Body of pancreas (tissue), 4 donors: ENCODE measurements around the gene ACSF3. TPM values are rescaled to one million over a fixed set of nuclear protein-coding genes. Genes with fewer than 3 reads are reported as not detected.

Experiments used
- ATAC-seq: fragments of 150-250 bp; one replicate; pipeline ENCODE4 v1.9.1; 2016
- DNase-seq, 4 donors: peaks; one replicate each; pipeline ENCODE4 v3.0.0-alpha.2; 2019
- H3K27ac ChIP-seq, 4 donors: fragments of 200-600 bp; sonication (generic); 1 replicate in 3 of 4; 2 replicates in 1 of 4; pipeline versions ENCODE4 v1.5.1 to v1.6.1; 2016 to 2019; ENCODE audit warnings: mild to moderate bottlenecking in 1 of 4, mixed read lengths in 1 of 4, moderate library complexity in 1 of 4
- H3K27me3 ChIP-seq, 2 donors: fragments of 200-600 bp; sonication (generic); one replicate each; pipeline ENCODE4 v1.6.0; 2016; ENCODE audit warnings: mild to moderate bottlenecking in 1 of 2
- H3K36me3 ChIP-seq, 2 donors: fragments of 200-600 bp; sonication (generic); replicated peaks in 1 of 2; 2 replicates each; pipeline ENCODE4 v1.5.1; 2016; ENCODE audit warnings: low read depth in 2 of 2; ENCODE audit not compliant: insufficient read depth in 1 of 2
- H3K4me1 ChIP-seq: fragments of 200-600 bp; sonication (generic); one replicate; pipeline ENCODE4 v1.6.0; 2016
- H3K4me3 ChIP-seq, 2 donors: fragments of 200-600 bp; sonication (generic); 1 replicate in 1 of 2; 2 replicates in 1 of 2; pipeline ENCODE4 v1.5.1; 2016 to 2019
- H3K9me3 ChIP-seq, 3 donors: fragments of 200-600 bp; sonication (generic); 1 replicate in 2 of 3; 2 replicates in 1 of 3; pipeline ENCODE4 v1.5.1; 2016
- POLR2A ChIP-seq, 3 donors: fragments of 450-650 bp; IDR thresholded peaks; one replicate each; pipeline ENCODE4 v1.6.1; 2016; ENCODE audit warnings: antibody characterized with exemption in 3 of 3, mild to moderate bottlenecking in 2 of 3
- WGBS, 2 donors: methylation state at CpG; one replicate each; pipeline ENCODE4 v1.1.5; 2017; 5-methylcytosine and 5-hydroxymethylcytosine counted together
- intact Hi-C: fragments of 100-400 bp; cut with DNase I; formaldehyde crosslinking; loops from one replicate; pipeline ENCODE4 v1.15.1; 2023
- total RNA-seq, 2 donors: library from RNA; depleted of rRNA; stranded (reverse); fragments of >200 nt; gene quantifications; one replicate each; pipeline ENCODE4 v1.1.0, GENCODE V29; 2016
- TF ChIP-seq, protein P1 (sequence below), 7 experiments: fragments of 450-650 bp in 4 of 7; fragments of 200-600 bp in 3 of 7; sonication (generic) in 3 of 7; IDR thresholded peaks; one replicate each; pipeline ENCODE4 v1.5.1; 2016 to 2019; ENCODE audit warnings: antibody characterized with exemption in 7 of 7

ACSF3 gene
- total RNA-seq, 2 donors from 2014 or later, result 22.1 to 48.8 TPM

DNA sequence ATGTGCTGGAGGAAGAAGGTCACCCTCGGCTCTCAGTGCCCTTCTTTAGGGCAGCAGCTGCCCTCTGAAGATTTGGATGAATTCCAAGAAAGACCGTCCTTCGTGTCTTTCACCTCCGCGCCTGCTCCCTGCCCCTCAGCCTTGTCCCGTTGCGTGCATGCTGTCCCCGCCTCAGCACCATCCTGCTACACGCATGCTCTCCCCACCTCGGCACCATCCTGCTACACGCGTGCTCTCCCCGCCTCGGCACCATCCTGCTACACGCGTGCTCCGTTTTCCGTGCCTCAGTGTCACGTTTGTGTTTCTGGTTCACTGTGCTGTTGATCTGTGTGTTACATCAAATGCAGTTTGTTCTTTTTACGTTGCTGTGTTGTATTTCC, 13.5 kb downstream of the ACSF3 start:
- TF ChIP-seq, protein P1, sequence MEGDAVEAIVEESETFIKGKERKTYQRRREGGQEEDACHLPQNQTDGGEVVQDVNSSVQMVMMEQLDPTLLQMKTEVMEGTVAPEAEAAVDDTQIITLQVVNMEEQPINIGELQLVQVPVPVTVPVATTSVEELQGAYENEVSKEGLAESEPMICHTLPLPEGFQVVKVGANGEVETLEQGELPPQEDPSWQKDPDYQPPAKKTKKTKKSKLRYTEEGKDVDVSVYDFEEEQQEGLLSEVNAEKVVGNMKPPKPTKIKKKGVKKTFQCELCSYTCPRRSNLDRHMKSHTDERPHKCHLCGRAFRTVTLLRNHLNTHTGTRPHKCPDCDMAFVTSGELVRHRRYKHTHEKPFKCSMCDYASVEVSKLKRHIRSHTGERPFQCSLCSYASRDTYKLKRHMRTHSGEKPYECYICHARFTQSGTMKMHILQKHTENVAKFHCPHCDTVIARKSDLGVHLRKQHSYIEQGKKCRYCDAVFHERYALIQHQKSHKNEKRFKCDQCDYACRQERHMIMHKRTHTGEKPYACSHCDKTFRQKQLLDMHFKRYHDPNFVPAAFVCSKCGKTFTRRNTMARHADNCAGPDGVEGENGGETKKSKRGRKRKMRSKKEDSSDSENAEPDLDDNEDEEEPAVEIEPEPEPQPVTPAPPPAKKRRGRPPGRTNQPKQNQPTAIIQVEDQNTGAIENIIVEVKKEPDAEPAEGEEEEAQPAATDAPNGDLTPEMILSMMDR (IDR thresholded peaks at IDR 0.05), result no peak
- no peak for TF ChIP-seq POLR2A (IDR thresholded peaks at IDR 0.05)
- intact Hi-C loops, result no loop called here
- WGBS, 2 donors, result 94% methylated on average over 20 of the region's 20 CpGs
- no peak overlapping the region for H3K4me3 ChIP-seq
- H3K9me3 ChIP-seq, result no peaks in the 10 kb centered on the region
- peaks cover 4 to 15% of the 10 kb centered on the region in 2 donors for H3K36me3 ChIP-seq
- H3K4me1 ChIP-seq, result no peaks in the 10 kb centered on the region
- H3K27ac ChIP-seq, result no peak overlapping the region
- H3K27me3 ChIP-seq, result no peaks in the 10 kb centered on the region
- ATAC-seq (no peak), DNase-seq (no peak)

DNA sequence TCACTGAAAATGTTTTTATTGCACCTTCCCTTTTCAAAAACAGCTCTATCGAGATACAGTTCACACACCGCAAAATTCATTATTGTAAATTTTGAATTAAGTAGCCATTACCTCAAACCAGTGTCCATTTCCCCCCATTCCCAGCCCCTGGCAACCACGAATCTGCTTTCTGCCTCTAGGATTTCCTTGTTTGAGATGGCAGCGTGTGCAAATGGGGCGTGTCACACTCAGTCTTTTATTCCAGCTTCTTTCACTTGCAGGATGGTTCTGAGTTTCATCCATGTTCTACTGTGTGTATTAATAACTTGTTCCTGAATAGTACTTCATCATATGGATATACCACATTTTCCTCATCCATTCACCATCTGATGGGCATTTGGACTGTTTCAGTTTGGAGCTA, 14.8 kb downstream of the ACSF3 start:
- intact Hi-C loops, result no loop called here
- no peak overlapping the region for H3K27ac ChIP-seq
- no peaks in the 10 kb centered on the region for H3K27me3 ChIP-seq
- H3K4me3 ChIP-seq, result no peak overlapping the region
- no peaks in the 10 kb centered on the region for H3K9me3 ChIP-seq
- 85 to 92% methylated on average over 5 of the region's 5 CpGs for WGBS, 2 donors
- no peaks in the 10 kb centered on the region for H3K4me1 ChIP-seq
- H3K36me3 ChIP-seq, result peaks cover 0 to 12% of the 10 kb centered on the region in 2 donors
- DNase-seq (no peak), ATAC-seq (no peak)
- TF ChIP-seq, protein P1 (IDR thresholded peaks at IDR 0.05), result no peak
- no peak for TF ChIP-seq POLR2A (IDR thresholded peaks at IDR 0.05)

DNA sequence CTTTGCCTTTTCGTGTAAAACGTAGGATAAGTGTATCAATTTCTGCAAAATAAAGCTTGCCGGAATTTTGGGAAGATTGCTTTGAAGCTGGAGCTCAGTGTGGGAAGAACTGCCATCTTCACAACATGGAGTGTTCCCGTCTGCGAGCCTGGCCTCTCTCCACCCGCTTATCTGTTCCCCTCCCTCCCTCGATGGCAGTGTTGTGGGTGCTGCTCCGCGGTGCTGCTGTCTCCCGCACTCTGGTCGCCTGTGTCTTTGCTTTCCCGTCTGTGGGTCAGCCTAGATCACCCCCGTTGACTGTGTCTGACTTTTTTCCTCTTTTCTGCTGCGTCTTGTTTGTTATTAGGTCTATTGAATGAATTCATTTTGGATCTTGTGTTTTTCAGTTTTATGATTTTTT, 17.0 kb downstream of the ACSF3 start:
- DNase-seq, result no peak
- no peaks in the 10 kb centered on the region for H3K4me1 ChIP-seq
- H3K36me3 ChIP-seq, result peaks cover 0 to 15% of the 10 kb centered on the region in 2 donors
- no peak overlapping the region for H3K4me3 ChIP-seq
- no peaks in the 10 kb centered on the region for H3K9me3 ChIP-seq
- TF ChIP-seq POLR2A (IDR thresholded peaks at IDR 0.05), result no peak
- TF ChIP-seq, protein P1 (IDR thresholded peaks at IDR 0.05), result no peak
- 91 to 94% methylated on average over 14 of the region's 14 CpGs for WGBS, 2 donors
- no peak for ATAC-seq
- H3K27me3 ChIP-seq, result no peaks in the 10 kb centered on the region
- intact Hi-C loops, result no loop called here
- H3K27ac ChIP-seq, result no peak overlapping the region

DNA sequence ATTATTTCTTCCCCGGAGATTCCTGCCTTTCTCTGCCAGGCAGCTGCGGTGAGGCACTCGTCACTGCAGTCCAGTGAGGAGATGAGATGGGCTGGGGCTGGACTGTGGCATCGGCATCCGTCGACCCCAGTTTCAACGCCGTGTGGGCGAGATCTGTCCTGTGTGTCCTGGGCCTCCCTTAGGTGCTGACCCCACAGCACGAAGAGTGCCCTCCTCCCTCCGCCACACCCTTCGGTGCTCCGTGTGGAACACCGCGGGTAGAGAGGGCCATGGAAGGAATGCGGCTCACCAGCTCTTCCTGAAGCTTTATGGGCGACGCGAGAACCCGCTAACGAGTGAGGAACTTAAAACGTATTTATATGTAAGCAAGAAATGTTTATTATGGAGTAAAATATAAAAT, 17.6 kb downstream of the ACSF3 start:
- Histone ChIP-seq H3K27ac (no peak overlapping the region), H3K9me3 (no peaks in the 10 kb centered on the region), H3K36me3 (peaks cover 0 to 15% of the 10 kb centered on the region in 2 donors), H3K4me3 (no peak overlapping the region), H3K4me1 (no peaks in the 10 kb centered on the region), H3K27me3 (no peaks in the 10 kb centered on the region)
- intact Hi-C loops, result no loop called here
- 93 to 95% methylated on average over 22 of the region's 22 CpGs for WGBS, 2 donors
- TF ChIP-seq POLR2A (IDR thresholded peaks at IDR 0.05), result no peak
- TF ChIP-seq, protein P1 (IDR thresholded peaks at IDR 0.05), result no peak
- ATAC-seq (no peak), DNase-seq (no peak)

DNA sequence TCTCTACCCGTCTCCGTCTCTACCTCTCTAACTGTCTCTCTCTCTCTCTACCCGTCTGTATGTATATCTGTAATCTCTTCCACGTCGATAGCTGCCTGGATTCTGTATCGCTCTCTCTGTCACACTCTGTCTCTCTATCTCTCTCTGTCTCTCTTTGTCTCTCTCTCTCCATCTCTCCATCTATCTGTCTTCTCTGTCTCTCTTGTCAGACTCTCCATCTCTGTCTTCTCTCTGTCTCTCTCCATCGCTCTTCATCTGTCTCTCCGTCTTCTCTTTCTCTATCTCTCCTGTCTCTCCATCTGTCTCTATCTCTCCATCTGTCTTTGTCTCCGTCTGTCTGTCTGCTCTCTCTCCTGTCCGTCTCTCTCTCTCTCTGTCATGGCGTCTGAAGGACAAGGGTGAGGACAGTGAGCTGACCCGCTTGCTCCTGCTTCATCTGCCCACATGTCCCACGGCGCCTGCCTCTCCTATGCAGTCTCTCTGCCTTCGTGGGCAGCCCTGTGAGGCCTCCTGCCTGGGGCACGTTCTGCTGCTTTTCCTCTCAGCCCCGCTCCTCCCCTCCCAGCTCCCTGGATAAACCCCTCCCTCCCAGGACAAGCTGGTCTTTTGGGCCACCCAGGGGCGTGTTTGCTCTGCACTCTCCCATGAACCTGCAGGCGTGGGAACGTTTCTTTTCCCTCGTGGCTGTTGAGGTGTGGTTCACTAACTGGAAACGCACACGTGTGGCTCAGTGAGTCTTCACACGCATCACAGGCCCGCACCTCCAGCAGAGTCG, 18.9 kb downstream of the ACSF3 start:
- ATAC-seq, result no peak
- no peak overlapping the region for H3K27ac ChIP-seq
- H3K27me3 ChIP-seq, result no peaks in the 10 kb centered on the region
- TF ChIP-seq, protein P1 (IDR thresholded peaks at IDR 0.05), result no peak
- no peak for TF ChIP-seq POLR2A (IDR thresholded peaks at IDR 0.05)
- no peaks in the 10 kb centered on the region for H3K4me1 ChIP-seq
- intact Hi-C loops, result no loop called here
- DNase-seq, result no peak
- 87 to 90% methylated on average over 26 of the region's 26 CpGs for WGBS, 2 donors
- no peak overlapping the region for H3K4me3 ChIP-seq
- H3K36me3 ChIP-seq, result peaks cover 0 to 16% of the 10 kb centered on the region in 2 donors
- no peaks in the 10 kb centered on the region for H3K9me3 ChIP-seq
